Fibroblast of the aortic adventitia (primary cell): Measurements from ENCODE around the gene PPTC7. TPM values are rescaled to one million over a fixed set of nuclear protein-coding genes. Genes with fewer than 3 reads are reported as not detected.

Source experiments
- DNase-seq: peaks from one replicate; pipeline ENCODE4 v3.0.0-alpha.2; 2010; ENCODE audit warnings: low read depth
- H3K4me3 ChIP-seq: 2 replicates; pipeline ENCODE4 v1.5.1; 2011; ENCODE audit warnings: low read depth, mild to moderate bottlenecking, control low read depth, low read length, moderate library complexity
- CTCF ChIP-seq: IDR thresholded peaks from 2 replicates; pipeline ENCODE4 v1.5.1; 2011; ENCODE audit warnings: mild to moderate bottlenecking, low read length, control low read depth, inconsistent platforms; ENCODE audit not compliant: insufficient read depth
- total RNA-seq: library from RNA; depleted of rRNA; stranded (reverse); fragments of >200 nt; gene quantifications from 2 replicates; pipeline ENCODE4 v1.2.3, GENCODE V29; 2012; ENCODE audit warnings: low replicate concordance

The PPTC7 gene
- total RNA-seq, 1 donor: 11.9 TPM

- DNase-seq: no peak
- H3K4me3 ChIP-seq: no peak overlapping the region
- TF ChIP-seq CTCF: no peak
Measured at GRCh38 chr12:110513842-110514241, 69.3 kb downstream of the PPTC7 start.

- H3K4me3 ChIP-seq: no peak overlapping the region
- DNase-seq: no peak
- TF ChIP-seq CTCF: no peak
Measured at GRCh38 chr12:110508071-110508586, 75.0 kb downstream of the PPTC7 start.

GRCh38 chr12:110505332-110505731 lies 77.8 kb downstream of the PPTC7 start:
- no peak for TF ChIP-seq CTCF
- no peak overlapping the region for H3K4me3 ChIP-seq
- no peak for DNase-seq

GRCh38 chr12:110503432-110503831 lies 79.7 kb downstream of the PPTC7 start:
- H3K4me3 ChIP-seq: no peak overlapping the region
- TF ChIP-seq CTCF: no peak
- DNase-seq: no peak

- TF ChIP-seq CTCF: no peak
- peak within 1 kb of the TSS; percentile 90 for H3K4me3 ChIP-seq
- peak; percentile 98 for DNase-seq
Measured at GRCh38 chr12:110501752-110502738, 81.1 kb downstream of the PPTC7 start, which contains the start of the genes RAD9B and VPS29. Gene RAD9B, plus strand, starts transcription at chr12:110502331. Its CDS starts 7 bp downstream, at chr12:110502338. Gene VPS29, minus strand, starts transcription at chr12:110502111. Its CDS starts 60 bp downstream, at chr12:110502051.

- H3K4me3 ChIP-seq: peak overlapping the region; percentile 90
- DNase-seq: peak; percentile 28
- TF ChIP-seq CTCF: no peak
Measured at GRCh38 chr12:110501399-110501751, 81.7 kb downstream of the PPTC7 start.
